ENCODE results near the gene POU2F2.
"Not testable (repeated sequence)": the region's sequence is repeated elsewhere in the genome, so short reads cannot be mapped to it uniquely, and the experiment has no call there.

Gene POU2F2

GRCh38 chr19:42060117-42060516 lies 72.1 kb downstream of the POU2F2 start:
- no peak for DNase-seq (ENCODE audit: low read depth in 2 of 2)

- no peak for DNase-seq (ENCODE audit: low read depth in 2 of 2)
Measured at GRCh38 chr19:42059196-42059595, 73.0 kb downstream of the POU2F2 start.

GRCh38 chr19:42057846-42058245 lies 74.4 kb downstream of the POU2F2 start:
- no peak for DNase-seq (ENCODE audit: low read depth in 2 of 2)

- no peak for DNase-seq (ENCODE audit: low read depth in 2 of 2)
Measured at GRCh38 chr19:42054205-42054604, 78.0 kb downstream of the POU2F2 start.

DNA sequence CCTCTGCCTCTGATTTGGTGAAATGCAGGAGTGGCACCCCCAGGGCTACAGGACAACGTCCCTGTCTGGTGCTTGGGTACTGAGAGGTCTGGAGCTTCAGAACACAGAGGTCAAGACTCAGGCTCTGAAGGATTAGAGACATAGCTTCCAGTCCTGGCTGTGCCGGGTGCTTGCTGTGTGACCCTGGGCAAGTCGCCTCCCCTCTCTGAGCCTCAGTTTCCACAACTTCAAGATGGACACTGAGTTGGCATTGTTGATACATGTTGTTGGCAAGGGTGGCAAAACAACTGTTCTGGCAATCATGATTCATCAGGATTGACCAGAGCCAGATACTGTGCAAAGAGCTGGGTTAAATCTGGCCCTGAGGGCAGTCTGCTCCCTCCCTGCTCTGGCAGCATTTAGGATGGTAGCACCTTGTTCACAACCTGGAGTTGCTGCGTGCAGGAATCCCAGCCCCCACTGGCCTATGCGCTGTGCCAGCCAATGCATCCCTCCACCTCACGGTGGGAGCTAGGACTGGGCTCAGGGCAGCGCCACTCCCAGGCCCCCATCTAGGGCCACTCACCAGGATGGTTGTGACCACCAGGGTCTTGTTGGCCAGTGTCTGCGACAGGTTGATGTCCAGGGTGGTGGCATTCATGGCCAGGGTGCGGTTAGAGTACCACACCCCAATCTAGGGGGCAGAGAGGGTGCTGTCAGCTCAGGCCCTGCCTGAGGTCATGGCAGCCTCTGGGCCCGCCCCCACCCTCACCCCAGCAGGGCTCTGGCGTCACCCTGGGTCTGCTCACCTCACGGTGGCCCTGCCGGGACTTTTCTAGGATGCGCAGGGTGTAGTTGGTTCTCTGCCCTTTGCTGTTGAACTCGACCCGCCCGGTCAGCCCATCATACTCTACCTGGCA lies 79.0 kb downstream of the POU2F2 start:
- no peak for DNase-seq (ENCODE audit: low read depth in 2 of 2)

GRCh38 chr19:42052241-42052863 lies 79.9 kb downstream of the POU2F2 start:
- DNase-seq (ENCODE audit: low read depth in 2 of 2), result no peak

DNA sequence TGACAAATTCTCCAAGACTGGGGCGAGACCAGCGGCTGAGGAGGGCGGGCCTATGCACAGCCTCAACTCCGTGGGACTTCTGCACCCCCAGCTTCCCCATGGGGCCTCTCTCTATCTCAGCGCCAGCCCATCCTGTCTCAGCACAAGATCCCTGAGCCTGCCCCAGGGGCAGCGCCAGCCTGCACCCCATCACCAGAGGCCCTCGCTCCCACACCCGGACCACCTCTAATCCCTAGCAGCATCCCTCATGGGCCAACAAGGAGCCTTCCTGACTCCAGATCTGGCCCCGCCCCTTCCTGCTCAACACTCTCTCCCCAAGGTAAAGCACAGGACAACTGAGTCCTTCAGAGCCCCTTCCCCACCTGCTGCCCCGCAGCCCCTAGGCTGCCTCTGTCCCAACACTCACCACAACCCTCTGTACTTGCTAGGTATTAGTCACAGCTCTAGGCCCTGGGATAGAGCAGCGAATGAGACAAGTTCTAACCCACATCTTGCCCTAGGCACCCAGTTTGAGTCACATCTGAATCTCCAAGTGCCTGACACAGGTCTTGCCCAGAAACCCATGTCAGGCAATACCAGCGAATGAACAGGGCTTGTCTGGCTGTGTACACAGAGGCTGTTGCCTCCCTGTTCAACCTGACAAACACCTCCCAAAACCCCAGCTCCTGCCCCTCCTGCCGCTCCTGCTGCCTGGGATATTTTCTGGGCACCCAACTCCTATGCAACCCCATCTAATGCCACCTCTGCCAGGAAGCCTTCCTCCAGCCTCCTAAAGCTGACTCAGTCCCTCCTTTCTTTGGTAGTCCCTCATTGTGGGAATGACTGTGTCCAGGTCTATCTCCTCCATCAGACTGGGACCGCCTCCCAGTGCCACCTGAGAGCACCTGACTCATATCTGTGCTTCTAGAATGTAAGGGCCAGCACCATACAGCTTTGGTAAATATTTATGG lies 80.8 kb downstream of the POU2F2 start:
- DNase-seq (ENCODE audit: low read depth in 2 of 2), result no peak

GRCh38 chr19:42048992-42049391 lies 83.3 kb downstream of the POU2F2 start:
- no peak for DNase-seq (ENCODE audit: low read depth in 2 of 2)

GRCh38 chr19:42045575-42045974 lies 86.7 kb downstream of the POU2F2 start:
- DNase-seq (ENCODE audit: low read depth in 2 of 2), result no peak

DNA sequence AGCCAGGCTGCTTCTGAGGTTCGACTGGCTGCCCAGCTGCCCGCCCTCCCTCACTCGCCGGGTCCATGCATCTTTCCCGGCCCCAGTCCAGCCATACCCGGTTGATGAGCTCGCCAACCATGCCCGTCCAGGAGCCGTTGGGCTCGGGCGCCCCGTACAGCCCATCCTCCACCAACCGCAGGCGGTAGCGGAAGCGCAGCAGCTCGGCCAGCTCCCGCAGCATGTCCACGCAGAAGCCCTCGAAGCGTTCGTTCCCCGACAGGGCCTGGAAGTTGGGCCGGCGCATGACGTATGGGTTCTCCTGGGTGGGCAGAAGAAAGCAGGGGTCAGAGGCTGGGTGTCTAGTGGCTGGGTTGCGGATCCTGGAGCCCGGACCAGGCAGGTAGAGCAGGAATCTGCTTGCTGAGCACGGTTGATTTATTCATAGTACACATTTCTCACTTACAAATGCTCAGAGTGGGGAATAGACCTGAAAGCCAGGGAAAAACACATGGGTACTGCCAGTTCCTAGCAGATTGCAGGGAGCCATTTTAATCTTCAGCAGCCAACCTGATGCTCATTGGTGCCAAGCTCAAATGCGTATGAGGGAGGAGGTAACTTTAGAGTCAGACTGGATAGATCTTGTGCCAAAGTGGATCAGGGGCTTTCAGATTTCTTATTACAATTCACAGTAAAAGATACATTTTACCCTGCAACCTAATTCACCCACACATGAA lies 89.6 kb downstream of the POU2F2 start:
- DNase-seq (ENCODE audit: low read depth in 2 of 2), result no peak

- DNase-seq (ENCODE audit: low read depth in 2 of 2), result not testable (repeated sequence)
Measured at GRCh38 chr19:42040491-42040890, 91.8 kb downstream of the POU2F2 start.

GRCh38 chr19:42040031-42040430 lies 92.2 kb downstream of the POU2F2 start:
- no peak for DNase-seq (ENCODE audit: low read depth in 2 of 2)

DNA sequence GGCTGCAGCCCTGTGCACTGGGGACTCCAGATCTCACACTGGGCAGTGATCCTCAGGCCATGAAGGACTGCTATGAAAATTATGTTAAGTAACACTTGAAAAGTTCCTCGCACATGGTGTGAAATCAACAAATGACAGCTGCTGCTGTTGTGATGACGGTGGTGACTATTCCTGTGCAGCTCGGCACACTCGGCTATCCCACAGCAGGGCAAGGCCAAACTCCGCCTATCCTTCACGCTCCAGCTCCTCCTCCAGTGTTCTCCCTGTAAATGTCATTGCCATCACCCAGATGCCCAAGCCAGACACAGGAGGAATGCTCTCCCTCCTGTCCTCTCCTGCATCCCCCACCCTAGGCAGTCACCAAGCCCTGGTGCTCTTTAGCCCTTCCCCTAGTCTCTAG lies 93.6 kb downstream of the POU2F2 start:
- DNase-seq (ENCODE audit: low read depth in 2 of 2), result no peak

DNA sequence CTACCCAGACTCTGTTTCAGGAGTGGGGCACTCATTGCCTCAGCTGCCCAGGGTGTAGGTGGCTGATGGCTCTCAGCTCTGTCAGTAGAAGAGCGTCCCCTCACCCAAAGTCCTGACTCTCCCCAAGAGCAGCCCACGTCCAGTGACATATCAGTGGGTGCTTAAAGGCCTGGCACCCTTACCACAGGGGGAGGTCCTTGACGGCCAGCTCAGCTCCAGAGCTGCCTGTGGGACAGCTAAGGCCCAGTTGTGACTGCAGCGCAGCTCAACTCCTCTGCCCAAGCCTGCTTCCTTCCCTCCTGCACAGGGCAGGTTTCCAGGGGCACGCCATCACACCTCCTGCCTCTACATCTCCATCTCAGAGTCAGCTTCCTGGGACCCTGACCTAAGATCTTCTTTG lies 94.6 kb downstream of the POU2F2 start:
- no peak for DNase-seq (ENCODE audit: low read depth in 2 of 2)
